ENCODE measurements around the gene LAMA4.
"Not testable (repeated sequence)": the region's sequence is repeated elsewhere in the genome, so short reads cannot be mapped to it uniquely, and the experiment has no call there.

Gene LAMA4

DNA sequence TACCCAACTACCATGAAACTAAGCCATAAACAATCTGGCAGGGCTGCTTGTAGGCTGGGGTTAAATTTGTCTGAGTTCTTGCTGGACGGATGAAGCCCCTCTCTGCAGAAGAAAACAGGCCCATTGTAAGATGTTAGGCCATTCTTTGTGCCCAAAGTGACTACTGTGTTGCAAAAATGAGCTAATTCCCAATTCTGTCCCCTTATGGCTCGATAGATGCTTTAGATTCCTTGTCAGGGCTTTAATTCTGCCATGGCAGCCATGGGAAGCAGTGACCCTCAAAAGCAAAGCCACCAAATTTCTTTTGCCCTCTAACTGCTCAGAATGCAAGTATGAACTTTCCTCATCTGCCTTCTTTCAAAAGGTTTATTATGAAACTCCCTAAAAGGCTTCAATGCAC lies 45.2 kb downstream of the LAMA4 start:
- no peak for DNase-seq

DNA sequence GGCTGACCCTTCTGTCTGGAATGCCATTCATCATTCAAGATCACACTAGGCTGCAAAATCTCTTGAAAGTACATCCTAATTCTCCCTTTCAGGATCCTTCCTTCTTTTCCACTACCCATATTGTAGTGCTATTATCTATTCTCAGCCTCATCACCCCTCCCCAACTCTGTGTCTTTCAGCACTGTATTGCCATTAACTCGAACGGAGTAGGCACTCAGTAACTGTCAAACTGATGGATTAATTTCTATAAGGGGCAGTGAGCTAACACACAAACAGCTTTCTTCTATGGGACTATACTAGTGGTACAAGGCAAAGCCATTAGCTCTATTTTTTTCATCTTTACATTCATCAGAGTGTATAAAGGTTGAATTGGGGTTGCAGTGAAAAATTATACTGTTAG lies 46.6 kb downstream of the LAMA4 start:
- no peak for DNase-seq

GRCh38 chr6:112207131-112207530 lies 47.2 kb downstream of the LAMA4 start:
- no peak for DNase-seq

DNA sequence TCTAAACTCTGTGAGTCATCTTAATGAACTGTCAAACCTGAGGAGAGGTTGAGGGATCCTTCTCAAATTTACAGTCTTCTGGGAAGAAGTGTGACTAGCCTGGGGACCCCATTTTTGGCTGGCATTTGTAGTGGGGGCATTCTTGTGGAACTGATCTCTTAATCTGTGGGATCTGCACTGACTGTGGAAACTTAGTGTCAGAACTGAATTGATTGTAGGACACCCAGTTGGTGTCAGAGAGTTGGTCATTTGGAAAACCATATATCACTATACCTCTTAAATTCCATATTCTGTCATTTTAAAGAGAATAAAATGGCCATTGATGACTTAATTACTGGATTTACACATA lies 48.3 kb downstream of the LAMA4 start:
- DNase-seq, result no peak

GRCh38 chr6:112205427-112206109 lies 48.8 kb downstream of the LAMA4 start:
- DNase-seq, result peak; percentile 95

GRCh38 chr6:112204350-112204706 lies 50.0 kb downstream of the LAMA4 start:
- no peak for DNase-seq

- peak; percentile 87 for DNase-seq
Observed at GRCh38 chr6:112203577-112204349, 50.6 kb downstream of the LAMA4 start.

GRCh38 chr6:112202639-112203341 lies 51.6 kb downstream of the LAMA4 start:
- no peak for DNase-seq

GRCh38 chr6:112200185-112200914 lies 54.0 kb downstream of the LAMA4 start:
- not testable (repeated sequence) for DNase-seq

DNA sequence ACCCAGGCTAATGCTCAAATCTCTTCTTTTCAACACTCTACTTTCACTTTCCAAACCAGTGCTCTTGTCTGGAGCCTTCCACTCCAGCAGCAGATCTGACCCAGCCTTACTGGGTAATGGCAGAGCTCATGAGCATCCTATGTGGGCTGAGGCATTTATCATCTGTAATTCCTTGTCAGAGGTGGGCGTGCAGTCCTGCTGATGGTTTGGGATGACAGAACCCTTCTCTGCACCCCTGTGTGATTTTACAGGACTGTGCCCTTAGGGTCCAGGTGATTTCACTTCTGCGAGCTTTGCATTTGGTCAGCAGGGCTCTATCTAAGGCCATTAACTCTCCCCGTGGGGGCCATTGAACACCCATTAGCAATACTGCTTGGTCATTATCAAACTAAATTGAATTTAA lies 55.4 kb downstream of the LAMA4 start:
- no peak for DNase-seq

DNA sequence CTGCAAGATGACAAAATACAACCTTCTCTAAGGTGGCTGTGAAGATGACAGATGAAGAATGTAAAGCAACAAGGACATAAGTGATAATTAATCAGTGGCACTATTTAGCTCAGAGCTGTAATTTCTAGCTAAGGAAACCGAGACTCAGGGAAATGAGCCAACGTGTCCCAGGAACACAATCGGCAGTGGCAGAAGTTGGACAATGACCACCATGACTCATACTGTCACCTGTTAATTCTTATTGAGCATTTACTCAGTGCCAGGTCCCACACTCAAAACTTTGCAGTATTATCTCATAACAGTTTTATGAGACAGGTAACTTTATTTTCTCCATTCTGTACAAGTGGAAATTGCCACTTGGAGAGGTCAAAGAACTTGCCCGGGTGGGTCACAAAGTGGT lies 55.8 kb downstream of the LAMA4 start:
- no peak for DNase-seq

DNA sequence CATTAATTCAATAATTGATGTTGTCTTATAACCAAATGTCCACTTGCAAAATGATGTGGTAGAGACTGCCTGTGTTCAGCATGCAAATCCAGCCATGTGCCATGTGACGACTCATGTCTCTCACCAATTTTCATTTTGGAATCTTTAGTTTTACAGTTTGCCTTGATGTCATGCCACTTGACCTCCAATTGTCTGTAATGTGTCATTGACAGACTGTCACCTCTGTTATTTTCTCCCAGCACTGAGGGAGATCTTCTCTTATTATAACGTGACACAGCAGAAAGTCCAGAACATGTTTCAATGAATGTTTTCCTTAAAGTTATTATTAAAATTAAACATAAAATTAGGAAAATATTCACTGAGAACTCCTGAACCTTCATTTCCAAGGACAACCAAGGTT lies 56.7 kb downstream of the LAMA4 start:
- no peak for DNase-seq

- no peak for DNase-seq
Observed at GRCh38 chr6:112196306-112196705, 58.1 kb downstream of the LAMA4 start.

- DNase-seq, result no peak
Observed at GRCh38 chr6:112195166-112195565, 59.2 kb downstream of the LAMA4 start.

- no peak for DNase-seq
Observed at GRCh38 chr6:112194511-112194910, 59.9 kb downstream of the LAMA4 start.

DNA sequence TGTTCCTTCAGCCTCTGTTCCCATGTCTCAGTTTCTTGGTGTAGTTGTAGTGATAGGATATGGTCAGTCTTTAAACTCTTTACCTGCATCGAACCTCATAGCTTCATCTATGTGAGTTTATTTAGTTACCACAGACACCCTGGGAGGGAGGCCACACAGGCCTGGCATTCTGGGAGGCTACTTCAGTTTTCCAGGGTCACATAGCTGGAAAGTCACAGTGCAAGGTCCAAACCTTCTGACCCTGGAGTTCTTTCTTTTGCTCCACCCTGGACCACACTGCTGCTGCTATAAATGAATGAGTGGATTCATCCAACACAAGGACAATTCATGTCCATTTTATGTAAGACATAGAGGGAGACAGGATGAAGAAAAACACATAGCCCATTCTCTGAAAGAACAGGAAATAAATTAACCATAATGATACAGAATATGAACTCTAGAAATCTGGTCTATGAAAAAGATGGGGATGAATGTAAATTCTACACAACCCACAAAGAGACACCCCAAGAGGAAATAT lies 60.8 kb downstream of the LAMA4 start:
- DNase-seq, result no peak

- DNase-seq, result no peak
Observed at GRCh38 chr6:112193117-112193516, 61.2 kb downstream of the LAMA4 start.

- DNase-seq, result no peak
Observed at GRCh38 chr6:112191509-112192020, 62.8 kb downstream of the LAMA4 start.

DNA sequence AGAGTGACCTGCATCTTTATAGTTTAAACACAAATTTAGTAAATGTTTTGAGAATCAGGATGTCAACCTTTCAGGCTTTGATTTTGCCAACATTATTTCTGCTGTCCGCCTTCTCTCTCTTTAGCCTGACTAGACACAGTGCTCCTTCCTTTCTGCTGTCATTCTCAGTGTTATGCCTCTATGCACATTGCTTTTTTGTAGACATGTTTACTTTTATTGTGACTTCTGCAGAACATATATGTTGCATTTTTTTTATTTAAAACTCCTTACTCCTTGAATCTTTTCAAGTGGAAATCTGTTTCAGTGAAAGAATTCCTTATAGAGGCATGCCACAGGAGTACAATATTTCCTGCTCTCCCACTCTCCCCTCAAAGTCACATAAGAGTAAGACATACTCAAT lies 64.2 kb downstream of the LAMA4 start:
- DNase-seq, result no peak

GRCh38 chr6:112189494-112189893 lies 64.9 kb downstream of the LAMA4 start:
- no peak for DNase-seq

DNA sequence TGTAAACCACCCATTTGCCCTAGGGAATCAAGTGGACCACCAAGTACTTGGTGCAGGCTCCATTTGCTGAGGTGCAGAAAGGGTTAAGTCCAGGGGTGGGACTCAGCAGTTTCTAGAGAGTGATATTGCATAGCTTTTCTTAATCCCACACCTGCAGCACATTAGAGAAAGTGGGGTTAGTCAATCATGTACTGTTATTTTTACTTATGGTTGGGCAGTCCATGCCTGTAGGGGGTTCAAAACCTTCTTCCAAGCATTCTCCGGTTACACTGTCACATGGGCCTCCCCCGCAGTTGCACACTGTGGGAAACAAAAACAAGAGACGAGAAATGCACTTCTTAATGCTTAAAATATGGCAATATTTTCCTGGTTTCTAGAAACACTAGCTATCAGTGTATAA lies 65.5 kb downstream of the LAMA4 start:
- DNase-seq, result no peak

DNA sequence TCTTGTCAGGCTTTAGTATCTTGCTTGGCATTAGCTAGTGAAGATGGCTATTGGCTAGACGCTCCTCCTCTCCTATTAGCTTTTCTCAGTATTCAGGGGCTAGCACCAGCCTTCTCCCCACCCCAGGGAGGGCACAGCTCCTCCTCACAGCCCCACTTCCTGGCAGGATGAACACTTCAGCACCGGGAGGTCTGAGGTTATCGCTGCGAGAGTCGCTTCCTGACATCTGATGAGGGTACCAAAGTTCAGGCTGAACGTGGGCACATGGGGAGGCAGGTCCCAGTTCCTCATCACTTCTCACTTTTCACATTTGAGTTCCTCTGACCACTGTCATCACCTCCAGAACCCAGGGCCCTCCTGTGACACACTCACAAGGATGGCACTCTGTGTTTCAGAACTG lies 66.6 kb downstream of the LAMA4 start:
- no peak for DNase-seq

- DNase-seq, result no peak
Observed at GRCh38 chr6:112184951-112185350, 69.4 kb downstream of the LAMA4 start.
